Endodermal cell (in vitro differentiated cells): ENCODE results near the gene CMSS1. TPM values are rescaled to one million over a fixed set of nuclear protein-coding genes. Genes with fewer than 3 reads are reported as not detected.

ENCODE experiments used
- DNase-seq: peaks from one replicate; pipeline ENCODE4 v3.0.0-alpha.2; 2017
- H3K27ac ChIP-seq: 2 replicates; pipeline ENCODE4 v1.5.1; 2013; ENCODE audit warnings: mild to moderate bottlenecking, low read depth, low read length, moderate library complexity
- H3K27me3 ChIP-seq: 2 replicates; pipeline ENCODE4 v1.6.1; 2013; ENCODE audit warnings: mild to moderate bottlenecking, low read length, moderate library complexity; ENCODE audit not compliant: insufficient read depth, control insufficient read depth, poor library complexity, severe bottlenecking
- H3K36me3 ChIP-seq: 2 replicates; pipeline ENCODE4 v1.7.0; 2013; ENCODE audit warnings: mild to moderate bottlenecking, low read length, moderate library complexity; ENCODE audit not compliant: control insufficient read depth, insufficient read depth
- H3K4me1 ChIP-seq: one replicate; pipeline ENCODE4 v1.7.0; 2013; ENCODE audit warnings: low read length; ENCODE audit not compliant: control insufficient read depth, insufficient read depth
- H3K4me3 ChIP-seq: 2 replicates; pipeline ENCODE4 v1.5.1; 2013; ENCODE audit warnings: mild to moderate bottlenecking, low read length, moderate library complexity
- H3K9ac ChIP-seq: 2 replicates; pipeline ENCODE4 v1.6.1; 2013; ENCODE audit warnings: mild to moderate bottlenecking, low read length, moderate library complexity; ENCODE audit not compliant: poor library complexity, severe bottlenecking; ENCODE audit errors: extremely low read depth
- H3K9me3 ChIP-seq: 2 replicates; pipeline ENCODE4 v1.6.1; 2013; ENCODE audit warnings: mild to moderate bottlenecking, low read length, moderate library complexity; ENCODE audit not compliant: control insufficient read depth
- H3K27ac Mint-ChIP-seq: 2 replicates; pipeline ENCODE4 v1.8.0; 2020; ENCODE audit warnings: mixed read lengths
- H3K27me3 Mint-ChIP-seq: 2 replicates; pipeline ENCODE4 v1.8.0; 2021; ENCODE audit warnings: mild to moderate bottlenecking, mixed read lengths; ENCODE audit not compliant: insufficient read depth
- H3K36me3 Mint-ChIP-seq: 2 replicates; pipeline ENCODE4 v1.8.0; 2020; ENCODE audit warnings: low read depth, mixed read lengths
- H3K4me1 Mint-ChIP-seq: 2 replicates; pipeline ENCODE4 v1.8.0; 2020; ENCODE audit warnings: mixed read lengths
- H3K4me3 Mint-ChIP-seq: 2 replicates; pipeline ENCODE4 v1.8.0; 2020; ENCODE audit warnings: mild to moderate bottlenecking, moderate library complexity, mixed read lengths
- H3K9me3 Mint-ChIP-seq: 2 replicates; pipeline ENCODE4 v1.8.0; 2020; ENCODE audit warnings: mild to moderate bottlenecking, mixed read lengths
- WGBS, 2 experiments: methylation state at CpG; one replicate each; pipeline versions ENCODE4 v1.1.5 to v1.1.7; 2013; ENCODE audit warnings: missing lambda C conversion rate in 2 of 2, mixed read lengths in 1 of 2; ENCODE audit not compliant: insufficient coverage in 1 of 2, insufficient read length in 1 of 2; 5-methylcytosine and 5-hydroxymethylcytosine counted together
- total RNA-seq, 2 donors: library from RNA; stranded (reverse); fragmentation: NEBNext Ultra II Directional in 1 of 2; extraction: Animal tissue kit (Norgen Biotek cat#: 25700) in 1 of 2; gene quantifications; 2 replicates in 1 of 2; 3 replicates in 1 of 2; pipeline ENCODE4 v1.2.1, GENCODE V29; 2021
- TF ChIP-seq, protein P1 (sequence below): fragments of 200-600 bp; sonication (generic); conservative IDR thresholded peaks from 2 replicates; pipeline ENCODE4 v1.5.0; 2021; ENCODE audit warnings: antibody characterized with exemption, mild to moderate bottlenecking

The CMSS1 gene
- total RNA-seq, 2 donors from 2014 or later, result 48.5 to 50.8 TPM

DNA sequence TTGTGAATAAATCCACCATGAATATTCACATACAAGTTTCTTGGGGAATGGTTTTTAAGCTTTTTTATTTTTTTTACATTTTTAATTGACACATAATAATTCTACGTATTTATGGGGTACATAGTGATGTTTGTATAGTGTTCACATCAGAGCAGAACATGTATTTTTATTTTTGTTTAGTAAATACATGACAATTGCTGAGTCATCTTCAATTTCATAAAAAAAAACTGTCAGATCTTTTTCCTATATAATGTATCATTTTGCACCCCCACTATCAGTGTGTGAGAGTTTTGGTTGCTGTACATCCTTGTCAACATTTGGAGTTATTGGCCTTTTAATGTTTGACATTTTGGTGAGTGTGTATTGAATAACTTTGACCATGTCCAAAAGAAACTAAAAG is 336.5 kb downstream of the CMSS1 start:
- Mint-ChIP-seq H3K4me1 (peaks cover 37% of the 10 kb centered on the region), H3K36me3 (peaks cover 24% of the 10 kb centered on the region), H3K27ac (no peak overlapping the region), H3K9me3 (peaks cover 25% of the 10 kb centered on the region), H3K4me3 (no peak overlapping the region), H3K27me3 (no peaks in the 10 kb centered on the region)
- no peak for DNase-seq
- TF ChIP-seq, protein P1, sequence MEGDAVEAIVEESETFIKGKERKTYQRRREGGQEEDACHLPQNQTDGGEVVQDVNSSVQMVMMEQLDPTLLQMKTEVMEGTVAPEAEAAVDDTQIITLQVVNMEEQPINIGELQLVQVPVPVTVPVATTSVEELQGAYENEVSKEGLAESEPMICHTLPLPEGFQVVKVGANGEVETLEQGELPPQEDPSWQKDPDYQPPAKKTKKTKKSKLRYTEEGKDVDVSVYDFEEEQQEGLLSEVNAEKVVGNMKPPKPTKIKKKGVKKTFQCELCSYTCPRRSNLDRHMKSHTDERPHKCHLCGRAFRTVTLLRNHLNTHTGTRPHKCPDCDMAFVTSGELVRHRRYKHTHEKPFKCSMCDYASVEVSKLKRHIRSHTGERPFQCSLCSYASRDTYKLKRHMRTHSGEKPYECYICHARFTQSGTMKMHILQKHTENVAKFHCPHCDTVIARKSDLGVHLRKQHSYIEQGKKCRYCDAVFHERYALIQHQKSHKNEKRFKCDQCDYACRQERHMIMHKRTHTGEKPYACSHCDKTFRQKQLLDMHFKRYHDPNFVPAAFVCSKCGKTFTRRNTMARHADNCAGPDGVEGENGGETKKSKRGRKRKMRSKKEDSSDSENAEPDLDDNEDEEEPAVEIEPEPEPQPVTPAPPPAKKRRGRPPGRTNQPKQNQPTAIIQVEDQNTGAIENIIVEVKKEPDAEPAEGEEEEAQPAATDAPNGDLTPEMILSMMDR, result no peak
- no peaks in the 10 kb centered on the region for H3K36me3 ChIP-seq
- H3K27ac ChIP-seq, result no peak overlapping the region
- WGBS, 2 experiments, result no CpG with 5 or more reads among the region's 1 CpG
- no peaks in the 10 kb centered on the region for H3K27me3 ChIP-seq
- no peak overlapping the region for H3K4me3 ChIP-seq
- H3K4me1 ChIP-seq, result peaks cover 7% of the 10 kb centered on the region
- peaks cover 29% of the 10 kb centered on the region for H3K9me3 ChIP-seq
- H3K9ac ChIP-seq, result no peak overlapping the region

DNA sequence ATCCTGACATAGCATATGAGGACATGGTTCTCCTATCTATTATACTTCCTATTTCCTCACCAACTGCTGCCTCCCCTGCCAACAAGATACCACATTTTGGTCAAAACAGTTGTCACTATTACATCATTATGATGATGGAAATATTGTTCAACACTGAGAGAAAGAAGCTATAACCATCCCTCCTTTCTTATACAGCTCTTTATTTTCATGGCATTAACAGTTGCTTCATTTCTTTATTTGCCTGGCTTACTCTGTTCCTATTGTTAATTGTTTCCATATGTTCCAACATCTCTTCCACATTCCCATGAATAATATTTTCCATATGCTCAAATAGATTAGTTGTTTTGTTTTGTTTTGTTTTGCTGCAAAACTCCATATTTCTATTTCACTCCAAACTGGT is 337.5 kb downstream of the CMSS1 start:
- Histone ChIP-seq H3K9ac (no peak overlapping the region), H3K4me1 (peaks cover 7% of the 10 kb centered on the region), H3K36me3 (no peaks in the 10 kb centered on the region), H3K4me3 (peak overlapping the region; percentile 19), H3K9me3 (peaks cover 29% of the 10 kb centered on the region), H3K27ac (no peak overlapping the region), H3K27me3 (no peaks in the 10 kb centered on the region)
- DNase-seq, result no peak
- Mint-ChIP-seq H3K27me3 (no peaks in the 10 kb centered on the region), H3K9me3 (peaks cover 25% of the 10 kb centered on the region), H3K4me3 (no peak overlapping the region), H3K27ac (no peak overlapping the region), H3K36me3 (peaks cover 24% of the 10 kb centered on the region), H3K4me1 (peaks cover 29% of the 10 kb centered on the region)
- TF ChIP-seq, protein P1, result no peak

DNA sequence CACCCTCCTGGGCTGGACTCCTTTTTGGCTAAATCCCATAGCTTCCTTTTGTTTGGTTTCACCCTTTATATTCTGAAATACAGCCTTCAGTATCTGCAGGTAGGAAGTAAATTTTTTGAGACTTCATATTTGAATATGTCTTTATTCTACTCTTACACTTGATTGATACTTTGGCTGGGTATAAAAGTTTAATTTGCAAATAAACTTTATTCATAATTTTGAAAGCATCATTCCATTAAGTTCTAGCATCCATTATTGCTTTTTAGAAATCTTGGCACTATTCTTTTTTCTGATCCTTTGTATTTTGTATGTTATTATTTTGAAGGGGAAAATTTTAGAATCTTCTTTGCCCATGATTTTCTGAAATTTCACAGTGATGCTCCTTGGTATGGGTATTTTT is 337.9 kb downstream of the CMSS1 start:
- Mint-ChIP-seq H3K9me3 (peaks cover 25% of the 10 kb centered on the region), H3K27me3 (no peaks in the 10 kb centered on the region), H3K4me3 (no peak overlapping the region), H3K27ac (no peak overlapping the region), H3K4me1 (peaks cover 28% of the 10 kb centered on the region), H3K36me3 (peaks cover 24% of the 10 kb centered on the region)
- TF ChIP-seq, protein P1, result no peak
- Histone ChIP-seq H3K27ac (no peak overlapping the region), H3K9me3 (peaks cover 29% of the 10 kb centered on the region), H3K4me1 (peaks cover 7% of the 10 kb centered on the region), H3K9ac (no peak overlapping the region), H3K27me3 (no peaks in the 10 kb centered on the region), H3K36me3 (no peaks in the 10 kb centered on the region), H3K4me3 (peak overlapping the region; percentile 19)
- no peak for DNase-seq
